T1000 (cell line): ENCODE results near the gene ZC3H7A.

Experiments
- DNase-seq: peaks from one replicate; lab custom pipeline; 2025; ENCODE audit warnings: mixed read lengths; lab: John Stamatoyannopoulos, UW

ZC3H7A gene

DNA sequence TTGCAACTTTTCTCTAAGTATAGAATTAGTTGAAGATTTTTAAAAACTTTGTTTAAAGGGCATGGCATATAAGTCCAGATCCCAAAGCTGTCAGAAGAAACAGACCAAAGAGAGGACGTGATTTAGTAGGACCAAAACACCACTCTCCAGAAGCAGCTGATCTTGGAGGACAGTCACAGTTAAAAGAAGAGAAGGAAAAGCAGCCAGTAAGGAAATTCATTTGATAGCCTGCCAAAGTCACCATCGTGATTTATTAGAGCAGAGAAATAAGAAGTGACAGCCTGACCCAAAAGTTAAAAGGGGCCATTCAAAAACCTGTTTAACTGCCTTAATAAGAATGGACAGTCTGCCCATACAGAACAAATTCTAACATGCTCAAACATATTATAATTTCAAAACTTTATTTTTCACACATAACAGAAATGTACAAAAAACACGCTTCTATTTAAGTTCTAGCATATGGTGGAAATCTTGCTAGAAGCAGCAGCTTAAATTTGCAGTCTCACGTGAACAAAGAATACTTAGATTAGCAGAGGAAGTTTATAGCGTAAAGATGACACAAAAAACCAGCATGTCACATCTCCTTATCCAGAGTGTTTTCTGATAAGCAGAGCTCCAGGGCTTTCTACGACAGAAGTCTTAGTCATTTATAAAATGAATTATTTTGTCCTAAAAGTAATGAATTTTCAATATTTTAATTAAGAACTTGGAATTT, 91.6 kb downstream of the ZC3H7A start:
- DNase-seq, result no peak
